Spleen (tissue), 11 donors: ENCODE measurements around the gene MICAL2. TPM values are rescaled to one million over a fixed set of nuclear protein-coding genes. Genes with fewer than 3 reads are reported as not detected.
A peak's percentile ranks its signal among the peaks of the same experiment; 100 is the strongest.

Experiments used
- DNase-seq: peaks from one replicate; pipeline ENCODE4 v3.0.0-alpha.2; 2020
- H3K27ac ChIP-seq, 8 donors: fragments of 200-600 bp; sonication (generic) in 7 of 8; 1 replicate in 4 of 8; 2 replicates in 4 of 8; pipeline versions ENCODE4 v1.5.0 to v1.8.0; 2016 to 2021; ENCODE audit warnings: inconsistent platforms in 4 of 8, mild to moderate bottlenecking in 4 of 8, moderate library complexity in 1 of 8
- H3K27me3 ChIP-seq, 7 donors: fragments of 200-600 bp; sonication (generic) in 6 of 7; replicated peaks in 1 of 7; 1 replicate in 4 of 7; 2 replicates in 3 of 7; pipeline versions ENCODE4 v1.5.0 to v1.8.0; 2016 to 2021; ENCODE audit warnings: inconsistent platforms in 3 of 7, mild to moderate bottlenecking in 1 of 7
- H3K36me3 ChIP-seq, 6 donors: fragments of 200-600 bp; sonication (generic) in 5 of 6; 1 replicate in 4 of 6; 2 replicates in 2 of 6; pipeline versions ENCODE4 v1.5.0 to v1.8.0; 2016 to 2021; ENCODE audit warnings: inconsistent platforms in 2 of 6
- H3K4me1 ChIP-seq, 6 donors: fragments of 200-600 bp; sonication (generic) in 5 of 6; 1 replicate in 3 of 6; 2 replicates in 3 of 6; pipeline versions ENCODE4 v1.5.0 to v1.8.0; 2016 to 2021; ENCODE audit warnings: inconsistent platforms in 3 of 6
- H3K4me3 ChIP-seq, 8 donors: fragments of 200-600 bp; sonication (generic) in 7 of 8; 1 replicate in 4 of 8; 2 replicates in 4 of 8; pipeline versions ENCODE4 v1.5.0 to v1.8.0; 2016 to 2021; ENCODE audit warnings: inconsistent platforms in 4 of 8, mild to moderate bottlenecking in 4 of 8, moderate library complexity in 2 of 8
- H3K9me3 ChIP-seq, 8 donors: fragments of 200-600 bp; sonication (generic) in 7 of 8; 1 replicate in 4 of 8; 2 replicates in 4 of 8; pipeline versions ENCODE4 v1.5.0 to v1.8.0; 2016 to 2021; ENCODE audit warnings: inconsistent platforms in 4 of 8
- POLR2A ChIP-seq, 3 donors: fragments of 450-650 bp; IDR thresholded peaks; one replicate each; pipeline ENCODE4 v1.5.1; 2017; ENCODE audit warnings: antibody characterized with exemption in 3 of 3, mild to moderate bottlenecking in 1 of 3
- POLR2AphosphoS5 ChIP-seq, 3 donors: sonication (generic); formaldehyde crosslinking; IDR thresholded peaks; one replicate each; pipeline ENCODE4 v1.5.1; 2017; ENCODE audit warnings: antibody characterized with exemption in 3 of 3
- WGBS, 5 donors: extraction: QIAGEN DNeasy Blood & Tissue Kit in 3 of 5; methylation state at CpG; one replicate each; pipeline versions ENCODE4 v1.1.5 to v1.1.7; 2013 to 2018; 5-methylcytosine and 5-hydroxymethylcytosine counted together
- intact Hi-C: fragments of 100-400 bp; cut with DNase I; formaldehyde crosslinking; loops from one replicate; pipeline ENCODE4 v1.15.0; 2023; ENCODE audit warnings: low total_unique reads
- polyA plus RNA-seq, 3 donors: library from polyadenylated mRNA; stranded (reverse); fragments of 200-250 nt; gene quantifications; one replicate each; pipeline ENCODE4 v1.2.1, GENCODE V29; 2013
- total RNA-seq, 7 donors: library from RNA; depleted of rRNA in 3 of 7; stranded (reverse); fragments of >200 nt in 3 of 7; fragmentation: NEBNext Ultra II Directional in 4 of 7; extraction: Animal tissue kit (Norgen Biotek cat#: 25700) in 4 of 7; gene quantifications; one replicate each; pipeline versions ENCODE4 v1.1.0 to v1.2.1, GENCODE V29; 2016 to 2021
- TF ChIP-seq, protein P1 (sequence below), 11 experiments: fragments of 200-600 bp in 7 of 11; fragments of 450-650 bp in 4 of 11; sonication (generic) in 4 of 11; IDR thresholded peaks in 8 of 11; conservative IDR thresholded peaks in 3 of 11; 1 replicate in 7 of 11; 2 replicates in 4 of 11; pipeline versions ENCODE4 v1.4.0 to v1.8.0; 2016 to 2021; ENCODE audit warnings: antibody characterized with exemption in 11 of 11, inconsistent platforms in 4 of 11, mild to moderate bottlenecking in 1 of 11
- donor health status: healthy with polysubstance abuse.
- donor health status: DM: no; HTN: no; CAD: no; lungs with moderate emphysema.
- donor health status: DM: no; HTN: no; CAD: no.
- donor health status: Bipolar disorder and iron deficiency.
- donor health status: healthy.
- donor health status: DM: no; HTN: no; CAD: no.
- donor health status: DM: yes; HTN: yes; CAD: no.

Gene MICAL2
- total and polyA plus RNA-seq, 10 donors, result 1.9 to 50.8 (median 32.3) TPM

GRCh38 chr11:12083380-12083779 lies 27.0 kb upstream of the MICAL2 start:
- Histone ChIP-seq H3K27me3 (no peaks in the 10 kb centered on the region), H3K4me3 (no peak overlapping the region), H3K36me3 (no peaks in the 10 kb centered on the region), H3K27ac (no peak overlapping the region), H3K9me3 (peaks cover 0 to 4% (median 0%) of the 10 kb centered on the region in 8 donors), H3K4me1 (peaks cover 15 to 34% (median 31%) of the 10 kb centered on the region in 6 donors)
- TF ChIP-seq POLR2AphosphoS5 (IDR thresholded peaks at IDR 0.05), result no peak
- no peak for TF ChIP-seq POLR2A (IDR thresholded peaks at IDR 0.05)
- TF ChIP-seq, protein P1, sequence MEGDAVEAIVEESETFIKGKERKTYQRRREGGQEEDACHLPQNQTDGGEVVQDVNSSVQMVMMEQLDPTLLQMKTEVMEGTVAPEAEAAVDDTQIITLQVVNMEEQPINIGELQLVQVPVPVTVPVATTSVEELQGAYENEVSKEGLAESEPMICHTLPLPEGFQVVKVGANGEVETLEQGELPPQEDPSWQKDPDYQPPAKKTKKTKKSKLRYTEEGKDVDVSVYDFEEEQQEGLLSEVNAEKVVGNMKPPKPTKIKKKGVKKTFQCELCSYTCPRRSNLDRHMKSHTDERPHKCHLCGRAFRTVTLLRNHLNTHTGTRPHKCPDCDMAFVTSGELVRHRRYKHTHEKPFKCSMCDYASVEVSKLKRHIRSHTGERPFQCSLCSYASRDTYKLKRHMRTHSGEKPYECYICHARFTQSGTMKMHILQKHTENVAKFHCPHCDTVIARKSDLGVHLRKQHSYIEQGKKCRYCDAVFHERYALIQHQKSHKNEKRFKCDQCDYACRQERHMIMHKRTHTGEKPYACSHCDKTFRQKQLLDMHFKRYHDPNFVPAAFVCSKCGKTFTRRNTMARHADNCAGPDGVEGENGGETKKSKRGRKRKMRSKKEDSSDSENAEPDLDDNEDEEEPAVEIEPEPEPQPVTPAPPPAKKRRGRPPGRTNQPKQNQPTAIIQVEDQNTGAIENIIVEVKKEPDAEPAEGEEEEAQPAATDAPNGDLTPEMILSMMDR (IDR thresholded peaks at IDR 0.05 in 8 of 11, conservative IDR thresholded peaks at IDR 0.05 in 3 of 11), result no peak
- WGBS, 5 donors, result 56 to 88% (median 88%) methylated on average over 1 of the region's 1 CpG
- DNase-seq, result no peak
- intact Hi-C loops, result no loop called here

DNA sequence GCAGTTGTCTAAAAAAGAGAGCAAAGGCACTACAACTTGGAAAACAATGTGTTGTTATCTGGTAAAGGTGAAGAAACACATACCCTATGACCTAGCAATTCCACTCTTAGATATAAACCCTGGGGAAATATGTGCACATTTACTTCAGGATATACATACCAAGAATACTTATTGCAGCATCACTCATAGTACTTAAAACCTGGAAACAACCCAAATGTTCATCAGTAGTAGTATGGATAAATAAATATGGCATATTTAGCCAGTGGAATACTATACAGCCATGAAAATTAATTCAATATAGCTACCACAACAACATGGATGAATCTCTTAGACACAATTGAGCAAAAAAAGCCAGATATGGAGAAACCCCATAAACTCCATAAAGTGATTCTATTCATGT lies 26.1 kb upstream of the MICAL2 start:
- peaks cover 0 to 4% (median 0%) of the 10 kb centered on the region in 8 donors for H3K9me3 ChIP-seq
- TF ChIP-seq POLR2A (IDR thresholded peaks at IDR 0.05) (no peak), POLR2AphosphoS5 (IDR thresholded peaks at IDR 0.05) (no peak)
- TF ChIP-seq, protein P1 (IDR thresholded peaks at IDR 0.05 in 8 of 11, conservative IDR thresholded peaks at IDR 0.05 in 3 of 11), result no peak
- no peak for DNase-seq
- peaks cover 15 to 43% (median 40%) of the 10 kb centered on the region in 6 donors for H3K4me1 ChIP-seq
- no peaks in the 10 kb centered on the region for H3K36me3 ChIP-seq
- no peak overlapping the region for H3K27ac ChIP-seq
- intact Hi-C loops, result no loop called here
- no peaks in the 10 kb centered on the region for H3K27me3 ChIP-seq
- H3K4me3 ChIP-seq, result no peak overlapping the region

GRCh38 chr11:12085371-12086251 lies 24.8 kb upstream of the MICAL2 start:
- no peak for DNase-seq
- H3K4me1 ChIP-seq, result peaks cover 24 to 56% (median 53%) of the 10 kb centered on the region in 6 donors
- H3K27ac ChIP-seq, result peak overlapping the region in 7 of 8 donors; percentile 31 to 83 (median 70)
- intact Hi-C loops, result no loop called here
- WGBS, 5 donors, result 81 to 91% (median 84%) methylated on average over 11 of the region's 11 CpGs
- TF ChIP-seq POLR2A (IDR thresholded peaks at IDR 0.05), result no peak
- TF ChIP-seq, protein P1 (IDR thresholded peaks at IDR 0.05 in 8 of 11, conservative IDR thresholded peaks at IDR 0.05 in 3 of 11), result no peak
- no peaks in the 10 kb centered on the region for H3K27me3 ChIP-seq
- H3K36me3 ChIP-seq, result no peaks in the 10 kb centered on the region
- peaks cover 0 to 4% (median 0%) of the 10 kb centered on the region in 8 donors for H3K9me3 ChIP-seq
- no peak overlapping the region for H3K4me3 ChIP-seq
